HCT116 (cell line): ENCODE results near the gene MZT1. TPM values are rescaled to one million over a fixed set of nuclear protein-coding genes. Genes with fewer than 3 reads are reported as not detected.

Experiments used
- ATAC-seq: fragments of 200-7000 bp; cut with Tn5 transposase; 2 replicates; pipeline ENCODE4 v1.9.1; 2020; ENCODE audit warnings: mild to moderate bottlenecking, moderate library complexity
- Bru-seq: library from RNA; stranded (reverse); fragments of 400-500 nt; gene quantifications from one replicate; lab custom pipeline; 2021; lab: Mats Ljungman, UMichigan
- BruChase-seq, 2 experiments: library from RNA; stranded (reverse); fragments of 400-500 nt; gene quantifications; one replicate each; lab custom pipeline; 2021; lab: Mats Ljungman, UMichigan
- BruUV-seq: library from RNA; stranded (reverse); fragments of 400-500 nt; replicated peaks from 2 replicates; lab custom pipeline; 2021; lab: Mats Ljungman, UMichigan
- CTCF ChIA-PET: fragments of 300-600 bp; sonication (Branson Sonifier 250); formaldehyde crosslinking; loops from one replicate; lab custom pipeline; 2021; ENCODE audit warnings: antibody characterized with exemption; lab: Charles Lee
- POLR2A ChIA-PET: fragments of 300-600, 350-600 bp; sonication (Branson Sonifier 250); formaldehyde crosslinking; loops from one replicate; lab custom pipeline; 2021; ENCODE audit warnings: antibody characterized with exemption; lab: Charles Lee
- RAD21 ChIA-PET, 2 experiments: fragments of 300-600 bp; sonication (Branson Sonifier 250); formaldehyde crosslinking; loops; one replicate each; lab custom pipeline; 2023; ENCODE audit warnings: low total read pairs in 2 of 2; ENCODE audit not compliant: uncharacterized antibody in 2 of 2, unreplicated experiment in 2 of 2, low non-redundant PET in 1 of 2; lab: Charles Lee
- DNase-seq: peaks from one replicate; pipeline ENCODE4 v3.0.0-alpha.2; 2010; ENCODE audit warnings: low read depth, low spot score
- H2AFZ ChIP-seq: fragments of 200-600 bp; shearing (Covaris generic), sonication (generic); 2 replicates; pipeline ENCODE4 v1.6.1; 2017; ENCODE audit warnings: low read depth, mixed run types, mixed read lengths, antibody characterized with exemption, low read length; ENCODE audit not compliant: poor library complexity, severe bottlenecking
- H3K27ac ChIP-seq: 2 replicates; pipeline ENCODE4 v1.5.1; 2012; ENCODE audit warnings: low read depth, low read length
- H3K27me3 ChIP-seq: fragments of 200-600 bp; sonication (generic); 2 replicates; pipeline ENCODE4 v1.6.1; 2016; ENCODE audit warnings: mixed run types, low read length, mixed read lengths; ENCODE audit not compliant: insufficient read depth
- H3K36me3 ChIP-seq, 2 experiments: fragments of 200-500 bp in 1 of 2; fragments of 200-600 bp in 1 of 2; sonication (Bioruptor generic) in 1 of 2; sonication (generic) in 1 of 2; 2 replicates each; pipeline versions ENCODE4 v1.5.1 to v1.6.1; 2014 to 2016; ENCODE audit warnings: low read length in 2 of 2, inconsistent platforms in 1 of 2, mixed read lengths in 1 of 2, mixed run types in 1 of 2; ENCODE audit not compliant: insufficient read depth in 2 of 2, control insufficient read depth in 1 of 2
- H3K4me1 ChIP-seq, 2 experiments: fragments of 200-600 bp in 1 of 2; sonication (generic) in 1 of 2; 2 replicates each; pipeline versions ENCODE4 v1.5.1 to v1.6.1; 2012 to 2017; ENCODE audit warnings: low read length in 2 of 2, inconsistent platforms in 1 of 2, mild to moderate bottlenecking in 1 of 2, mixed read lengths in 1 of 2, mixed run types in 1 of 2, moderate library complexity in 1 of 2; ENCODE audit not compliant: insufficient read depth in 2 of 2, control insufficient read depth in 1 of 2
- H3K4me2 ChIP-seq: fragments of 200-600 bp; sonication (generic); 2 replicates; pipeline ENCODE4 v1.6.1; 2017; ENCODE audit warnings: mixed run types, low read length, mixed read lengths
- H3K4me3 ChIP-seq, 2 experiments: fragments of 200-600 bp in 1 of 2; sonication (generic) in 1 of 2; replicated peaks in 1 of 2; 2 replicates each; pipeline ENCODE4 v1.5.1; 2011 to 2016; ENCODE audit warnings: low read length in 2 of 2, control low read depth in 1 of 2, low read depth in 1 of 2, mild to moderate bottlenecking in 1 of 2, mixed read lengths in 1 of 2, mixed run types in 1 of 2
- H3K79me2 ChIP-seq: fragments of 200-600 bp; sonication (generic); 2 replicates; pipeline ENCODE4 v1.6.1; 2017; ENCODE audit warnings: mild to moderate bottlenecking, mixed run types, low read length, moderate library complexity, mixed read lengths; ENCODE audit not compliant: insufficient read depth
- H3K9ac ChIP-seq: fragments of 200-600 bp; sonication (generic); 2 replicates; pipeline ENCODE4 v1.6.1; 2016; ENCODE audit warnings: low read length, mixed read lengths
- H3K9me2 ChIP-seq: fragments of 200-600 bp; sonication (generic), shearing (Covaris generic); 2 replicates; pipeline ENCODE4 v1.6.1; 2017; ENCODE audit warnings: mixed run types, mild to moderate bottlenecking, moderate library complexity; ENCODE audit not compliant: insufficient read depth
- H3K9me3 ChIP-seq, 2 experiments: fragments of 200-500 bp in 1 of 2; fragments of 200-600 bp in 1 of 2; sonication (Bioruptor generic) in 1 of 2; sonication (generic) in 1 of 2; 2 replicates each; pipeline ENCODE4 v1.6.1; 2014 to 2017; ENCODE audit warnings: low read length in 2 of 2, mixed read lengths in 2 of 2, inconsistent platforms in 1 of 2, low read depth in 1 of 2, mild to moderate bottlenecking in 1 of 2, mixed run types in 1 of 2, moderate library complexity in 1 of 2; ENCODE audit not compliant: control insufficient read depth in 1 of 2, insufficient read depth in 1 of 2
- H4K20me1 ChIP-seq: fragments of 200-600 bp; sonication (generic), shearing (Covaris generic); 2 replicates; pipeline ENCODE4 v1.6.1; 2017; ENCODE audit warnings: mixed run types, mild to moderate bottlenecking, moderate library complexity; ENCODE audit not compliant: insufficient read depth
- ATF3 ChIP-seq: IDR thresholded peaks from 2 replicates; pipeline ENCODE4 v1.6.1; 2012
- CBX3 ChIP-seq: IDR thresholded peaks from 2 replicates; pipeline ENCODE4 v1.6.1; 2012; ENCODE audit warnings: low read depth
- CEBPB ChIP-seq: IDR thresholded peaks from 2 replicates; pipeline ENCODE4 v1.6.1; 2012; ENCODE audit warnings: low read depth
- EGR1 ChIP-seq: IDR thresholded peaks from 2 replicates; pipeline ENCODE4 v1.6.1; 2012; ENCODE audit warnings: low read depth
- ELF1 ChIP-seq: IDR thresholded peaks from 2 replicates; pipeline ENCODE4 v1.6.1; 2012; ENCODE audit warnings: low read depth, borderline replicate concordance
- EZH2 ChIP-seq: fragments of 200-600 bp; sonication (generic); IDR thresholded peaks from 2 replicates; pipeline ENCODE4 v1.6.1; 2017; ENCODE audit warnings: antibody characterized with exemption, mixed run types
- EZH2phosphoT487 ChIP-seq: fragments of 200-600 bp; IDR thresholded peaks from 2 replicates; pipeline ENCODE4 v1.6.1; 2018; ENCODE audit warnings: antibody characterized with exemption, borderline replicate concordance
- FOSL1 ChIP-seq: IDR thresholded peaks from 2 replicates; pipeline ENCODE4 v1.6.1; 2012; ENCODE audit warnings: low read depth
- JUND ChIP-seq: IDR thresholded peaks from 2 replicates; pipeline ENCODE4 v1.6.1; 2012
- POLR2A ChIP-seq: IDR thresholded peaks from 2 replicates; pipeline ENCODE4 v1.7.0; 2011; ENCODE audit warnings: borderline replicate concordance; ENCODE audit not compliant: insufficient read depth, insufficient read length; ENCODE audit errors: extremely low read depth
- POLR2AphosphoS5 ChIP-seq: IDR thresholded peaks from 2 replicates; pipeline ENCODE4 v1.6.1; 2011; ENCODE audit warnings: mild to moderate bottlenecking, low read depth, low read length, moderate library complexity
- RAD21 ChIP-seq: IDR thresholded peaks from 2 replicates; pipeline ENCODE4 v1.6.1; 2012; ENCODE audit warnings: low read depth, mild to moderate bottlenecking
- REST ChIP-seq: IDR thresholded peaks from 2 replicates; pipeline ENCODE4 v1.6.1; 2012; ENCODE audit warnings: low read depth
- SIN3A ChIP-seq: IDR thresholded peaks from 2 replicates; pipeline ENCODE4 v1.6.1; 2012; ENCODE audit warnings: low read depth
- SP1 ChIP-seq: IDR thresholded peaks from 2 replicates; pipeline ENCODE4 v1.6.1; 2012; ENCODE audit warnings: low read depth
- SRF ChIP-seq: IDR thresholded peaks from 2 replicates; pipeline ENCODE4 v1.6.1; 2012; ENCODE audit warnings: low read depth
- TCF7L2 ChIP-seq: IDR thresholded peaks from 2 replicates; pipeline ENCODE4 v1.7.0; 2011; ENCODE audit warnings: borderline replicate concordance, inconsistent platforms; ENCODE audit not compliant: insufficient read depth, insufficient read length; ENCODE audit errors: extremely low read depth
- YY1 ChIP-seq: IDR thresholded peaks from 2 replicates; pipeline ENCODE4 v1.6.1; 2011; ENCODE audit warnings: low read length, low read depth, moderate library complexity, mild to moderate bottlenecking; ENCODE audit not compliant: insufficient replicate concordance; ENCODE audit errors: extremely low read depth
- ZFX ChIP-seq: fragments of 450-650 bp; IDR thresholded peaks from 2 replicates; pipeline ENCODE4 v1.6.1; 2017
- ZNF274 ChIP-seq: fragments of 200-500 bp; sonication (Bioruptor generic); IDR thresholded peaks from 2 replicates; pipeline ENCODE4 v1.6.1; 2014; ENCODE audit warnings: mild to moderate bottlenecking, low read depth, low read length, inconsistent platforms
- intact Hi-C: fragments of 100-400 bp; cut with micrococcal nuclease; formaldehyde crosslinking; loops from 2 replicates; pipeline ENCODE4 v1.10.0; 2022
- long read RNA-seq: library from polyadenylated mRNA; unstranded; transcript quantifications from one replicate; pipeline ENCODE4 v2.0.0, GENCODE V29; 2021; ENCODE audit not compliant: unreplicated experiment
- polyA plus RNA-seq: library from polyadenylated mRNA; unstranded; fragments of >200 nt; gene quantifications from 2 replicates; pipeline ENCODE4 v1.2.1, GENCODE V29; 2012; ENCODE audit warnings: missing spikeins
- total RNA-seq: library from RNA; stranded (reverse); gene quantifications from one replicate; pipeline ENCODE4 v1.2.1, GENCODE V29; 2021; ENCODE audit not compliant: unreplicated experiment
- TF ChIP-seq, protein P1 (sequence below): IDR thresholded peaks from 2 replicates; pipeline ENCODE4 v1.6.1; 2011; ENCODE audit warnings: mild to moderate bottlenecking, low read length, moderate library complexity; ENCODE audit not compliant: insufficient replicate concordance; ENCODE audit errors: extremely low read depth

Gene MZT1
- total RNA-seq: 19.0 TPM
- polyA plus RNA-seq: 3.7 and 5.3 TPM in 2 replicates
- Bru-seq, nascent RNA: percentile 74 among the genes with signal in this experiment
- percentile 88 among the genes with signal in this experiment for BruChase-seq, experiment 1, labeled RNA remaining after a 6-hour chase
- BruChase-seq, experiment 2, labeled RNA remaining after a 2-hour chase: percentile 71 among the genes with signal in this experiment
- long read RNA-seq, transcript MZT1-201 (3 exons, 2,299 nt): major isoform, 83 of 87 reads
- long read RNA-seq, partial matches to known transcripts: 0 of 87 reads
- long read RNA-seq, other reads (novel, unspliced or antisense): 4 of 87 reads

DNA sequence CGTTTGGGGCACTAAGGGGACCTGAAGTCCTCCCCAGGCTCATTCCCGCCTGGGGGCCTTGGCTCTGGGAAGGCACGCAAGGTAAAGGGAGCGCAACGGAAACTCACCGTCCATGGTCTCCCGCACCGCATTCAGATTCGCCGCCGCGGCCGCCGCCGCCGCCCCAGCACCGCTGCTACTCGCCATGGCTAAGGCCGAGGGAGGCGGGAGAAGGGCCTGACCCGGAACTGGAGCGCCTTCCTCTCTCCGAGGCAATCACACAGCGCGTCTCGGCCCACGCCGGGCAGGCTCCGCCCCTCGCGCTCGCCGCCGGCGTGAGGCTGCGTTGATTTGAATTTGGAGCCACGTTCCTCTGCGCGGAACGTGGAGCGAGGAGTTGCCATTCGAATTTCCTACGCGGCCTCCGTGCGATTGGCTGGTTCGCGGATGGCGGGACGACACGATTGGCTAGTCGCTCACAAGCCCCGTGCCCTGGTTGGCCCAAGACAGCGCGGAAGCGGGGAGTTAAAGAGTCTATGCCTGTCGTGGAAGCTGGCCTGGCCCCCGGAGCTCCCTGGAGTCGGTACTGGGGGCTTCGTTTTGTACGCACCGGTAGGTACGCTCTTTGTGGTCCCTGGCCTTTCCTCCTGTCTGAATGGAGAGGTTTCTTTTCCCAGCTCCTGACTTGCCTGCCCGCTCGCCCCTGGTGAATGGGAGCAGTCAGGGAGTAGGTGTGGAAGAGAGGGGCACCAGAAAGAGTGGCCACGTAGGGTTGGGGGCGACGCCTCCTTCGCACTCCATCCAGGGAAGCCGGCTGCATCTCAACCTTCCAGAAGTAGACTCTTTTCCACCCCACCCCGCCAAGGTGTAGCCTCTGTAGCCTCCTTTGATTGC is at the start of gene MZT1, which contains the start of gene BORA:
Gene MZT1 (minus strand): TSS at position 213 of the 873 bp plus-strand sequence. CDS start 27 bp downstream, at position 186.
Gene BORA (plus strand): TSS at position 507 of the 873 bp plus-strand sequence. CDS start 1,018 bp downstream, outside the sequence.
- Histone ChIP-seq H3K9me2 (no peaks in the 10 kb centered on the region), H3K36me3 (peaks cover 2 to 25% of the 10 kb centered on the region in 2 experiments; a peak in 2 of 4 replicates), H3K79me2 (peaks cover 89% of the 10 kb centered on the region), H2AFZ (peak within 1 kb of the TSS; percentile 33), H3K4me1 (peaks cover 8 to 24% of the 10 kb centered on the region in 2 experiments), H3K9me3 (no peaks in the 10 kb centered on the region), H4K20me1 (no peaks in the 10 kb centered on the region), H3K9ac (peak within 1 kb of the TSS; percentile 86), H3K27ac (peak within 1 kb of the TSS; percentile 82), H3K4me2 (peak within 1 kb of the TSS; percentile 93), H3K4me3 (peak within 1 kb of the TSS; percentile 63 to 91), H3K27me3 (no peaks in the 10 kb centered on the region)
- CTCF ChIA-PET: no interaction called here
- ATAC-seq (peak; percentile 94), DNase-seq (peak; percentile 95)
- RAD21 ChIA-PET: no interaction called here
- intact Hi-C loops: loop anchor here (5.0 kb wide), 2 partner anchors 55 to 1405 kb away; partner anchors contain the start of genes DIS3, KLF12 and PIBF1
- no TSS peak for BruUV-seq
- POLR2A ChIA-PET: no interaction called here
- TF ChIP-seq EGR1 (peak; percentile 54; the same call in 1 of the 2 replicates), POLR2AphosphoS5 (peak; percentile 72), RAD21 (no peak), ATF3 (no peak), CBX3 (peak; percentile 82; the same call in 1 of the 2 replicates), ZNF274 (no peak), CEBPB (no peak), FOSL1 (no peak), SRF (no peak), REST (no peak), ELF1 (peak; percentile 84), SP1 (peak; percentile 84), JUND (no peak), EZH2phosphoT487 (no peak), ZFX (peak; percentile 68), YY1 (peak; percentile 41), TCF7L2 (peak; percentile 17), SIN3A (peak; percentile 78), EZH2 (no peak), POLR2A (no peak)
- TF ChIP-seq, protein P1, sequence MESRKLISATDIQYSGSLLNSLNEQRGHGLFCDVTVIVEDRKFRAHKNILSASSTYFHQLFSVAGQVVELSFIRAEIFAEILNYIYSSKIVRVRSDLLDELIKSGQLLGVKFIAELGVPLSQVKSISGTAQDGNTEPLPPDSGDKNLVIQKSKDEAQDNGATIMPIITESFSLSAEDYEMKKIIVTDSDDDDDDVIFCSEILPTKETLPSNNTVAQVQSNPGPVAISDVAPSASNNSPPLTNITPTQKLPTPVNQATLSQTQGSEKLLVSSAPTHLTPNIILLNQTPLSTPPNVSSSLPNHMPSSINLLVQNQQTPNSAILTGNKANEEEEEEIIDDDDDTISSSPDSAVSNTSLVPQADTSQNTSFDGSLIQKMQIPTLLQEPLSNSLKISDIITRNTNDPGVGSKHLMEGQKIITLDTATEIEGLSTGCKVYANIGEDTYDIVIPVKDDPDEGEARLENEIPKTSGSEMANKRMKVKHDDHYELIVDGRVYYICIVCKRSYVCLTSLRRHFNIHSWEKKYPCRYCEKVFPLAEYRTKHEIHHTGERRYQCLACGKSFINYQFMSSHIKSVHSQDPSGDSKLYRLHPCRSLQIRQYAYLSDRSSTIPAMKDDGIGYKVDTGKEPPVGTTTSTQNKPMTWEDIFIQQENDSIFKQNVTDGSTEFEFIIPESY: no peak
